Diencephalon (tissue), 1 donor: ENCODE results near the gene OXGR1. TPM values are rescaled to one million over a fixed set of nuclear protein-coding genes. Genes with fewer than 3 reads are reported as not detected.

Source experiments
- small RNA-seq: library from RNA; depleted of rRNA; stranded (forward); fragments of <200 nt; gene quantifications from one replicate; pipeline ENCODE3, GENCODE V24; 2014
- total RNA-seq: library from RNA; depleted of rRNA; stranded (reverse); fragments of >200 nt; gene quantifications from one replicate; pipeline ENCODE4 v1.2.3, GENCODE V29; 2014

The OXGR1 gene
- total RNA-seq: 3.0 TPM

DNA sequence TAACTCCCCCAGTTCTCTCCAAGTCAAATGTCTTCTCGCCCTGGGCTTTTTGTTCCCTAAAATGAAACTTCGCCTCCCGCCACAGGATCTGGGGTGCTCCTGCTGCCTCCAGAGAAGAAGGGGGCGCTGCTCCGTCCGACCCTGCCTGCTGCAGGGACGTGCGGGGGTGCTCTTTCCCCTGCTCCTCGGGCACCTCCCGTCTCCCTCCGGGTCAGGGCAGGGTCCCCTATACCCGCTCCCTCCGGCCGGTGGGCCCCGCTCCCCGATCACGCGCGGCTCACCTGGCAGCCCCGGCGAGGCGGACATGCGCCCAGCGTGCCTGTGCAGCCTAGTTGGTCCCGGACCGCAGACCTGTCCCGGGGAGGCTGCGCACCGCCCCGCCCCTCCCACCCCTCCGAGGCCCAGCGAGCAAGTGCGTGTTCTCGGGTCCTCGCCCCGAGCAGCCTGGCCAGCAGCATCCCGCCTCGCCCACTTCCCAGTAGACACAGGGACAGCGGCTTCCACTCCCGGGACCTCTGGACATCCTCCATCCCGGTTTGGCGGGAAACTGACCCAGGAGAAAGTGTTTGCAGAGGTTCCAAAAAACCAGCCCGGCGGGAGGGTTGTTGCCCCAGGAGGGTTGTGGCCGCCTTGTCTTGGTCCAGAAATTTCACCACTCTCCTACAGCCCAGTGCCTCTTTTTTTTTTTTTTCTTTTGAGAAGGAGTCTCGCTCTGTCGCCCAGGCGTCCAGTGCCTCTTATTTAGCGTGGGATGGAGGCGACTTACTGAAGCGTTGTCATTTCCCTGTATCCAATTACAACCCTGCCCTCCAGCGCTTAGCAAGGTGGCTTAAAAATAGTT, at the start of gene OXGR1:
Gene OXGR1, minus strand, starts transcription at position 460 of the 841 bp plus-strand sequence. CDS start 6,717 bp downstream, outside the sequence.

Small RNA genes lying within 50 kb of the gene (small RNA-seq; reads per million reads assigned to genes)
- gene RN7SKP7: not detected

Other genes with a start within 250 kb of the OXGR1 start
- gene MBNL2, start 227.9 kb upstream of the OXGR1 start, total RNA-seq: 31.4 TPM